ENCODE measurements around the gene PRDM7. TPM values are rescaled to one million over a fixed set of nuclear protein-coding genes. Genes with fewer than 3 reads are reported as not detected.
"Not testable (repeated sequence)": the region's sequence is repeated elsewhere in the genome, so short reads cannot be mapped to it uniquely, and the experiment has no call there.

PRDM7 gene
- total and polyA plus RNA-seq, 3 donors from 2014 or later: 1.8 to 10.2 (median 4.2) TPM

DNA sequence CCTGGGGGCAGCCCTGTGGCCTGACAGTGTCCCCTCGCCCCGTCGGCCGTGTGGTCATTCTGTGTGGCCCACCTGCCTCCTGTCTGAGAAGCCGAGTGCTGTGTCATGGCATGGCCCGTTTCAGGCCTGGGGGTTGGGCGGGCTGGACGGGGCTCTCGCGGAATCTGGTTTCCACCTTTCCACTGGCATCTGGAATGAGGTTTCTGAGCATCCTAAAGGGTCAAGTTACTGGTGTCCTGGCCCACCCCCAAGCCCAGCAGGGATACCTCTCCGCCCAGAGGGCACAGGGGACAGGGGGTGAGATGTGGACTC is 65.7 kb downstream of the PRDM7 start:
- Histone ChIP-seq H3K4me1 (no peaks in the 10 kb centered on the region), H3K36me3 (ENCODE audit: low read depth, missing control alignments) (no peaks in the 10 kb centered on the region), H3K9me3 (no peaks in the 10 kb centered on the region), H3K4me3 (no peak overlapping the region), H3K27me3 (no peaks in the 10 kb centered on the region), H3K27ac (no peak overlapping the region)
- TF ChIP-seq CTCF (IDR thresholded peaks at IDR 0.05) (no peak), POLR2A (IDR thresholded peaks at IDR 0.05) (no peak)
- intact Hi-C loops (cut with DNase I; ENCODE audit: low total_unique reads): no loop called here
- no peak for DNase-seq
- WGBS, 2 donors: 86% methylated on average over 11 of the region's 11 CpGs; no CpG with 5 or more reads in 1 of the 2 donors

DNA sequence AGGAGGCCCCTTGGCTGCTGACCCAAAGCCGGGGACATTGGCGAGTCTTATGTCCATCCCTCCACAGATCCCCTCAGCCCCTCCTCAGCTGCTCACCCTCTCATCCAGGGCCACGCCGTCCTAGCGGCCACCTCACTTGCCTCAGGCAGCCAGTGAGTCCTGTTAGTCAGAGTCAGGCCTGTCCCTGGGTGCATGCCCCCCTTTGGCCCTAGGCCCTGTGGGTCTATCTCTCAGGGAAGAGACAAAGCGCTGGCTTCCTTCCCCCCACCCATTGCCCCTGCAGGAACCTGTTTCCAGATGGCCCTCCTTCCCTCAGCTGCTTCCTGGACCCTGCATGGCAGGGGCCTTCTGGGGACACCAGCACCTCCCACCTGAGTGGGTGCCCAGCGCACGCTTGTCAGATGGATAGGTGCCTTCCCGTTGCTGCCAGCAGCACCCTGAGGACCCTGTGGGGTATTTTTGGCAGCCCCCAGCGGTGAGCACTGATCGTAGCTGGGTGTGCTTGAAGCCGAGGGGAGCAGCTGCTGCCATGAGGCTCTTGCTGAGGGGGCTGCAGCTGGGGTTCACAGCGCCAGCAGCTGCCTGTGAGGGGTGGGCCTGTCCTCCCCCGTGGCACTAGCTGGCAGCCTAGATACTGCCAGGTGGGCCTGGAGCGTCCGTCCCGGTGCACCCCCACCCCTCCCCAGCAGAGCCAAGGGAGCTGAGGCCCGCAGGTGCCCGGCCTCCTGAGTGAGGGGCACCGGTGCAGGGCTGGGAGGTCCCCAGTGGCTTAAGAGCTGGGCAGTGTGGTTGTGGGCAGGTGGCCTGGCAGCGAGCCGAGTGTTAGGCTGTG is 66.2 kb downstream of the PRDM7 start:
- H3K27ac ChIP-seq: no peak overlapping the region
- no peak for DNase-seq
- intact Hi-C loops (cut with DNase I; ENCODE audit: low total_unique reads): no loop called here
- no peak overlapping the region for H3K4me3 ChIP-seq
- no peaks in the 10 kb centered on the region for H3K9me3 ChIP-seq
- H3K36me3 ChIP-seq (ENCODE audit: low read depth, missing control alignments): no peaks in the 10 kb centered on the region
- WGBS, 2 donors: 90 to 91% methylated on average over 9 to 22 of the region's 22 CpGs
- no peaks in the 10 kb centered on the region for H3K27me3 ChIP-seq
- no peaks in the 10 kb centered on the region for H3K4me1 ChIP-seq
- TF ChIP-seq POLR2A (IDR thresholded peaks at IDR 0.05): no peak

GRCh38 chr16:90009172-90009899 is 67.8 kb downstream of the PRDM7 start:
- 92% methylated on average over 22 of the region's 22 CpGs for WGBS, 2 donors
- no peak for TF ChIP-seq POLR2A (IDR thresholded peaks at IDR 0.05)
- no peak for TF ChIP-seq CTCF (IDR thresholded peaks at IDR 0.05)

GRCh38 chr16:90008708-90009145 is 68.4 kb downstream of the PRDM7 start:
- no peak for DNase-seq
- 80 to 83% methylated on average over 2 to 13 of the region's 13 CpGs for WGBS, 2 donors
- no peaks in the 10 kb centered on the region for H3K9me3 ChIP-seq
- no peaks in the 10 kb centered on the region for H3K36me3 ChIP-seq (ENCODE audit: low read depth, missing control alignments)
- no peaks in the 10 kb centered on the region for H3K4me1 ChIP-seq
- H3K4me3 ChIP-seq: no peak overlapping the region
- no peak for TF ChIP-seq POLR2A (IDR thresholded peaks at IDR 0.05)
- no peak for TF ChIP-seq CTCF (IDR thresholded peaks at IDR 0.05)
- H3K27me3 ChIP-seq: no peaks in the 10 kb centered on the region
- intact Hi-C loops (cut with DNase I; ENCODE audit: low total_unique reads): no loop called here
- no peak overlapping the region for H3K27ac ChIP-seq

More at GRCh38 chr16:90009172-90009899, 67.8 kb downstream of the PRDM7 start:
- H3K36me3 ChIP-seq (ENCODE audit: low read depth, missing control alignments): no peaks in the 10 kb centered on the region
- H3K27ac ChIP-seq: no peak overlapping the region
- DNase-seq: no peak
- H3K4me1 ChIP-seq: no peaks in the 10 kb centered on the region
- H3K27me3 ChIP-seq: no peaks in the 10 kb centered on the region
- no peak overlapping the region for H3K4me3 ChIP-seq
- intact Hi-C loops (cut with DNase I; ENCODE audit: low total_unique reads): no loop called here
- H3K9me3 ChIP-seq: no peaks in the 10 kb centered on the region

DNA sequence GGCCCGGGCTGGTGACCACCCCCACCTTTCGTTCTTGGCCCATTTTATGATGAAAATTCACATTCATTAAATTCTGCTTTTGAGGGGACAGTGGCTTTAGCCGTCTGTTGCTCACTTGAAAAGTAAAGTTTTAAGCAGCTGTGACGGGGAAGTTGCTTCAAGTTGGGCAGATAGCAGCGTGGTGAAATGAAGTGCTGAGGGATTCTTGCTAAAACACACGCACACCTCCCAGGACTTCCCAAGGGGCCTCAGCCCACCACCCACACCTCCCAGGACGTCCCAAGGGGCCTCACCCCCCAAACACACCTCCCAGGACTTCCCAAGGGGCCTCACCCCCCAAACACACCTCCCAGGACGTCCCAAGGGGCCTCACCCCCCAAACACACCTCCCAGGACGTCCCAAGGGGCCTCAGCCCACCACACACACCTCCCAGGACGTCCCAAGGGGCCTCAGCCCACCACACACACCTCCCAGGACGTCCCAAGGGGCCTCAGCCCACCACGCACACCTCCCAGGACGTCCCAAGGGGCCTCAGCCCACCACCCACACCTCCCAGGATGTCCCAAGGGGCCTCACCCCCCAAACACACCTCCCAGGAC is 69.4 kb downstream of the PRDM7 start:
- DNase-seq; H3K36me3 ChIP-seq (ENCODE audit: low read depth, missing control alignments); intact Hi-C loops (cut with DNase I; ENCODE audit: low total_unique reads): not testable (repeated sequence)

More for the DNA sequence above, 69.4 kb downstream of the PRDM7 start:
- not testable (repeated sequence) for H3K27ac ChIP-seq, H3K4me1 ChIP-seq, H3K4me3 ChIP-seq, H3K27me3 ChIP-seq, H3K9me3 ChIP-seq
- WGBS, 2 donors: 82 to 91% methylated on average over 11 to 13 of the region's 13 CpGs

All from testis (tissue), 3 donors.